NB4 (cell line): ENCODE data around the gene MICA.

Experiments used
- CTCF ChIP-seq: IDR thresholded peaks from one replicate; pipeline ENCODE4 v1.5.1; 2012; ENCODE audit warnings: low read depth, low read length
- MAX ChIP-seq: IDR thresholded peaks from 2 replicates; pipeline ENCODE4 v1.6.1; 2011; ENCODE audit warnings: low read depth, low read length
- MYC ChIP-seq: IDR thresholded peaks from 2 replicates; pipeline ENCODE4 v1.6.1; 2011; ENCODE audit warnings: low read depth, low read length
- POLR2A ChIP-seq: IDR thresholded peaks from 2 replicates; pipeline ENCODE4 v1.6.1; 2011; ENCODE audit warnings: mild to moderate bottlenecking; ENCODE audit not compliant: insufficient read length; ENCODE audit errors: extremely low read depth

- no peak for TF ChIP-seq POLR2A
- TF ChIP-seq CTCF: no peak
- no peak for TF ChIP-seq MAX
- no peak for TF ChIP-seq MYC
Observed at GRCh38 chr6:31354864-31355582, 48.4 kb upstream of the MICA start.
